ENCODE measurements around the gene CAMKK1.
A peak's percentile ranks its signal among the peaks of the same experiment; 100 is the strongest.
"Not testable (repeated sequence)": the region's sequence is repeated elsewhere in the genome, so short reads cannot be mapped to it uniquely, and the experiment has no call there.

CAMKK1 gene

DNA sequence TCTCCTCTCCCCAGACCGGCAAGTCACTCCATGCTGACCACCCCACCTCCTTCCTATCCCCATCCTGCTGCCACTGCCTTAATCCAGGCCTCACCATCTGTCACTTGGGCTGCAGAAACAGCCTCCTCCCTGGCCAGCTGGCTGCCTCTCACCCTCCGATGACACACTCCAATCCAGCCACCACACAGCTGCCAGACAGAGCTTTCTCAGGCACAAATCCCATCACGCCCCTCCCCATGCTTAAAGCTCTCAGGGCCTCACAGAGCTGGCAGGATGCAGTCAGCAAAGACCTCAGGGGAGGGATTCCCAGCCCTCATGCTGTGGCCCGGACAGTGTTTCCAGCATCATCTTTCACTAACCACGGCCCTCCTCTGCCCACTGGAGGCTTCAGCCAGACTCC, 13.7 kb downstream of the CAMKK1 start:
- DNase-seq: peak in 4 of 14 donors; percentile 28 to 61 (median 51)

DNA sequence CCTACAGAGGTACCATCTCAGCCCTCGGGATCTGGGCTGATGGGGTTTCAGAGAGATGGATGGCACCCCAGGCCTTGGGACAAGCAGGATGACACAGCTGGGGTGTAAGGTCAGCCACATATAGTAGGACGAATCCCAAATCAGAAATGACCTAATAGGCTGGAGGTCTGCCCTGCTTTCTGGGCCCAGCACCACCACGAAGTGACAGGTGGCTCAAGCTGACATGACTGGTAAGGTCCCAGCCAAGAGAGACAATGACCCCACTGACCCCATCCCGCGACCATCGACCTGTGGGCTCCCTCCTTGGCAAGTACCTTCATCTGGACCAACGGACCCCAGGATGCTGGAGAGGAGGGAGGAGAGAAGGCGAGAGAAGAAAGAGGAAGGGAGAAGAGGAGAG, 15.6 kb downstream of the CAMKK1 start:
- DNase-seq: no peak

DNA sequence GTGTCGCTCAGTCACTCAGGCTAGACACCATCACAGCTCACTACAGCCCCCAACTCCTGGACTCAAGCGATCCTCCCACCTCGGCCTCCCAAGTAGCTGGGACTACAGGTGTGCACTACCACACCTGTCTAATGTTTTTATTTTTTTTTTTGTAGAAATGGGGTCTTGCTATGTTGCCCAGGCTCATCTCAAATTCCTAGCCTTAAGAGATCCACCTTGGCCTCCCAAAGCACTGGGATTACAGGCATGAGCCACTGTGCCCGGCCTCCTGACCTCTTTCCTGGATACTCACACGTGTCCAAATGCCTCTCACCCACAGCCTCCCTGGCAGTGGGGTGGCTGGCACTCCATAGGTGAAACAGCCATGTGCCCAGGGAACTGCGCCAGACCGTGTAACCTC, 17.5 kb downstream of the CAMKK1 start:
- DNase-seq: no peak

DNA sequence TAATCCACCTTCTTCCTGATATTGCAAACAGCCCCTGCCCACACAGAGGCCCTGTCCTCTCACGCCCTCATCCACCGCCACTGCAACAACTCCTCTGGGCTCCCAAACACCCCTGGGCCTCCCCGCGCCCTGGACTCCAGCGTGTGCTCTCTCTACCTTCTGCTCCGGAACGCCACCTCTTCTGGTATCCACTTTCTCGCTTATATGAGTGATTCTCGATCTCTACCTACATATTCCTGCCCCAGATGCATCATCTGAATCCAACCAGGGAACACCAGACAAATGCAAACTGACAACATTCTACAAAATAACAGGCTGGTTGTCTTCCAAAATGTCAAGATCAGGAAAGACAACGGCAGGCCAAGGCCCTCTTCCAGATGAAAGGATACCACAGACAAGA, 19.0 kb downstream of the CAMKK1 start:
- DNase-seq: no peak

DNA sequence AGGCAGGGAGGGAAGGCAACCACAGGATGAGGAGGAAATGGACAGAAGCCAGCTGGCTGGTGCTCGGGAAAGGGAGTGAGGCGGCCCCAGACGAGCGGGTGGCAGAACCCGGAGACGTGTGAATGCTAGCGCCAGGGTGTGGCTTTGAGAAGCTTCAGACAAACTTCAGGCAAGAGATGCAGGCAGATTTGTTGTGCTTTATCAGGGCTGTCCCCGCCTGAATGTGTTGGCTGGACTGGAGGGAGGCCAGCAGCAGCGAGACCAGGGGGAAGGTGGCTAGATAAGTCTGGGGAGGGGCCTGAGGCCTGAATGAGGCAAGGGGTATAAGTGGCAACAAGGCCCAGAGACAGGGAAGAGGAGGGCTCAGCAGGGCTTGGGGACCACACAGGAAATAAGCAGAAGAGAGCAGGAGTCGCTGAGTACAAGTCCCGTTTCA, 22.0 kb downstream of the CAMKK1 start:
- no peak for DNase-seq

DNA sequence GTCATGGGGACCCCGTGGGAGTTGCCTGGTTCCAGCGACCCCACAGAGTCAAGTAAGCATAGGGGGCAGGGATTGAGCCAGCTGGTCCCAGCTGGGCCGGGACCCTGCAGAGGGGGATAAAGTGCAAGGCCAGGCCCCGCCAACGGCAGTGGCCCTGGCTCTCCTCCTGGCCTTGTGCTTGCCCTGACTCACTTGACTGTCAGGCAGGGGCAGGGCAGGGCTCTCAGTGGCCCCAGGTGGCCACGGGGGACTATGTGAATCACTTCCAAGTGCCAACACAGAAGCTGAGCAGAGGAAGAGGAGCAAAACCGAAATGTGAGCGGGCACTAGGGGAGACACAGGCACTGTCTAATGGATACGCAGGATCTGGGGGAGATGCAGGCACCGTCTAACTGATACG, 25.2 kb downstream of the CAMKK1 start:
- DNase-seq: no peak

DNA sequence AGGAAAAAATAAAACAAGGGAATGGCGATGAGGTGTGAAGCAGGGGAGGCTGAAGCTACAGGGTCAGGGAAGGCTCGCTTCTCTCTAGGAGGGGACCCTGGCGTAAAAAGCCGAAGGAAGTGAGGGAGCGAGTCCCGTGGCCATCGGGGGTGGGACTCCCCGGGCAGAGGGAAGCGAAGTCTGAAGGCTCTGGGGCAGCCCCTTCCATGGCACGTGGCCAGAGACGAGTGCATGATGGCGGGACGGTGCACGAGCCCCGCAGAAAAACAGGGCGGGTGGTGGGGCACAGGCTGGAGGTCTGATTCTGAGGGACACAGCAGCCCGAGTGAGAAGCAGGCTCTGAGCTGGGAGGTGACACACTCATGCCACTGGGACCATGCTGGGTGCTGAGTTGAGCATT, 25.7 kb downstream of the CAMKK1 start:
- no peak for DNase-seq

DNA sequence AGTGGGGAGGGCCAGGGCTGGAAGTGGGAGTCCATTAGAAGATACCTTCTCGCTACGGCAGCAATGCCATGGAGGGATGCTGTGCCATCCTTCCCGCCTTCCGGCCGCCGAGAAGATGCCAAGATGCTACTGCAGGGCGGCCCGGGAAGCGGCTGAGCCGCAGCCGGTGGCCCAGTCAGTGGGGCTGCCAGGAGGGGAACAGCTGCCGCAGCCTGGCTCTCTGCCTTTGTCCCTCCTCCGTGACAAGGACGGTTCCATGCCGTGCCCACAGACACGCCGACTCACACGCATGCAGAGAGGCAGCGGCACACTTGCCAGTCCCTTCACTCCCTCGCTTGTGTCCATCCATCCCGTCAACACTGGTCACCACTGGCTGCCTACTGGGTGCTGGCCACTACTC, 26.6 kb downstream of the CAMKK1 start:
- peak in 1 of 14 donors; percentile 63 for DNase-seq

DNA sequence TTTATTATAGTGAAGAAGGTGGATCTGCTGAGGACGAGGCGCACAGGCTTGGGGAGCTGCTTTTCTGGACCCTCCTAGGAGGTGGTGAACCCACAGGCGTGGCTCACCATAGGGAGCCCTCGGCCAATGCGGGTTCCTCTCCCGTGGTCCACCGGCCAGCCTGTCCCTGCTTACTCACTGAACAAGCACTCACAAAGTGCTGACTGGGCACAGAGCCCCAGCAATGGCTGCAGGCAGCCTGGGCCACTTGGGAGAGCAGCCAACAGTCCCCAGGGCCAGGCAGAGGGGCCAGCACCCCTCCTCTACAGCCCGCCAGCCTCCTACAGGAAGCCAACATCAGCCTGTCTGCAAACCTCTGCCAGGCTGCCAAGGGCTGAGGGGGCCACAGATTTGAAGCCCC, 27.7 kb downstream of the CAMKK1 start:
- peak in 6 of 14 donors; percentile 23 to 47 (median 33) for DNase-seq

DNA sequence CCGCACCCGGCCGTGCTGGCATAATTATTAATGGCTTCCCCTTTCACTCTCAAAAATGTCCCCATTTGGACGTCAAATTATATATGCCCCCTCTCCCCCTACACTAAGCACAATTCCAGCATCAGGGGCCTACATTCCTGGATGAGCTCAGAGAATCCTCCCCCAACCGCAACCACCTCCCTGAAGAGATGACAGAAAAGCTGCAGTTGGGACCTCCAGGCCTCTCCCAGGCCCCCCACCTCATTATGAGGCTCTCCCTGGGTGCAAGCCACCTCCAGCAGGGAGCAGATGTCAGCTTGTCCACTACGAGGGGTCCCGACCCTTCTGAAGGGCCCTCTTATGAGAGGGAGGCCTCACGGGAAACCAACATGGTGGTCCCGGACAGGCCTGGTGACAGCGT, 28.3 kb downstream of the CAMKK1 start:
- DNase-seq: no peak

DNA sequence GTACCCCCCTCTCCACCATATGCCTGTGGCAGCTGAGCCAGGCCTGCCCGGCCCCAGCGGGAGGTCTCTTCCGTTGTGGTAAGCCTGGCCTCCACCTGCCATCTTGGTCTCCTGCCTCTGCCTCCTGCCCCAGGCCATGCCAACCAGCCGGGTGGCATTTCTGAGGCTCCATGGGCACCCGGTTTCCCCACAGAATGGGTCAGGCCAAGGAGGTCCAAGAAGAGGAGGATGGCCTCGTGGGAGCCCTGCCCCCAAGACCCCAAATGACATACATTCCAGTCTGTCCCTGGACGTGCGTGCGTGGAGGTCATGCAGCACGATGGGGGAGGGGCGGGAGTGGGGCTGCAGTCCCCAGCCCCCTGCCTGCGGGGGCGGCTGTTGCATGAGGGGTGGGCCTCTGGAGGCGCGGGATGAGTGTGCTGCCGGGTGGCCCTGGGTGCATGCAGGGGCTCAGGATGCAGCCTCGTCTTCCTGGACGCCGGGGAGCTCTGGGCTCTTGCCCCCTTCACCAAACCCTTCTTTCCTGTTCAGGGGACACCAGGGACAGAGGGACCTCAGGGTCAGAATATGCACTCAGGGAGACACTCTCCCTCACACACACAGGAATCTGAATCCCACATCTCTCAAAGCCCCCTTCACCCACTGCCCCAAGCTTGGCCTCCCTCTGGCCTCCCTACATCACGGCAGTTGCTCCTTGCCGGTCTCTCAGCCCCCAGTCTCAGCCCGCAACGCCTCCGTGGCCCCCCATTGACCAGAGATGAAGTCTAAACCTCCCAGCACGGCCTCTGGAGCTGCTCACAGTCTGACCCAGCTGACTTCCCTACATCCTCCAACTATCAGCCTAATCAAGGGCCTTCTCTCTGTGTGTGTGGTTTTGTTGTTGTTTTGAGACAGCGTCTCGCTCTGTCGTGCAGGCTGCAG, 30.8 kb downstream of the CAMKK1 start:
- no peak for DNase-seq

DNA sequence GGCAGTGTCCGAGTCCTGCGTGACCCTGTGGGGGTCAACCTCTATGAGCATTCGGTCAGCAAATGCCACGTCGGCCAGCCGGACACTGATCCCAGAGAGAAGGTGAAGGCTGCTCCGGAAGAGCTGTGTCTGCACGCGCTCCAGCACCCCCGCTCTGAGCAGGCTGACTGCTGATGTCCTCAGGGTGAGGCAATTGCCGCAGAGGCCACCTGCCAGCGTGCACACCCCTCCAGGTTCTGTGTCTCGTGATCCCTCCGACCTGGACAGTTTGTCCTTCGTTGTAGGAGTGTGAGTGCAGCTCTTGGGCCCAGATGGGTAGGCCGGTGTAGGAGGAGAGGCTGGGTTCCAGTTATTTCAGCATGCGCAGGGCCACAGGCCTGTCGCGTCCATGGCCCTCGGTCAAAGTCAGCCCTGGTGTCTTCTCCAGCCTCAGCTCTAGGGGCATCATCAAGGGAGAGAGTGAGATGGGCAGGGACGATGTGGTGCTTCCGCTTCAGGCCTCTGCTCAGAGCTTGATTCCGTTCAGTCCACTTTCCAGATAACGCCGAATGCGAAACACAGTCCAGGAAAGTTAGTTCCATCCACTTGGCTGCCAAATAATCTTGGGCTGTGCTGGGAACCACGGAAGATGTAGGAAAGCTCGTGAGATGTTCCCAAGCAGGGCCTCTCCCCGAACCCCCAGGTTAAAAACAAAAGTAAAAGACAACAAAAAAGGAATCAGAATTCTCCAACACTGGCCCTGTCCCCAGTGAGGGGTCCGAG, 31.7 kb downstream of the CAMKK1 start:
- no peak for DNase-seq

DNA sequence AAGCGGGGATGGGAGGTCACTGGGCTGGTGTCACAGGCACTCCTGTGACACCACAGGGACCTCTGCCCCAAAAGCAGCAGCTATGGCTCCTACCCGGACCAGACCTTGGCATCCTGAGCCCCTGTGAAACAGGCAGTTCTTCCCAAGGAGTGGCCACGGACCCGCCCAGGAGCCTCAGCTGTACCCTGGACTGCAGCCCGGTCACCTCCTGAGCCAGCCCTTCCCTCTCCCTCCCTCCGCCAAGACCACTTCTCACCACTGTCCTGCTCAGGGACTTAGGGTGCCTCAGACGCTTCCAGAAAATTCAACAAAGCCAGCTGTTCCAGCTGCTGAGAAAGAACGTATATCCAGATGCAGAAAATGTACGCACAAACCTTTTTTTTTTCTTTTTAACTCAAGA, 32.9 kb downstream of the CAMKK1 start:
- no peak for DNase-seq

DNA sequence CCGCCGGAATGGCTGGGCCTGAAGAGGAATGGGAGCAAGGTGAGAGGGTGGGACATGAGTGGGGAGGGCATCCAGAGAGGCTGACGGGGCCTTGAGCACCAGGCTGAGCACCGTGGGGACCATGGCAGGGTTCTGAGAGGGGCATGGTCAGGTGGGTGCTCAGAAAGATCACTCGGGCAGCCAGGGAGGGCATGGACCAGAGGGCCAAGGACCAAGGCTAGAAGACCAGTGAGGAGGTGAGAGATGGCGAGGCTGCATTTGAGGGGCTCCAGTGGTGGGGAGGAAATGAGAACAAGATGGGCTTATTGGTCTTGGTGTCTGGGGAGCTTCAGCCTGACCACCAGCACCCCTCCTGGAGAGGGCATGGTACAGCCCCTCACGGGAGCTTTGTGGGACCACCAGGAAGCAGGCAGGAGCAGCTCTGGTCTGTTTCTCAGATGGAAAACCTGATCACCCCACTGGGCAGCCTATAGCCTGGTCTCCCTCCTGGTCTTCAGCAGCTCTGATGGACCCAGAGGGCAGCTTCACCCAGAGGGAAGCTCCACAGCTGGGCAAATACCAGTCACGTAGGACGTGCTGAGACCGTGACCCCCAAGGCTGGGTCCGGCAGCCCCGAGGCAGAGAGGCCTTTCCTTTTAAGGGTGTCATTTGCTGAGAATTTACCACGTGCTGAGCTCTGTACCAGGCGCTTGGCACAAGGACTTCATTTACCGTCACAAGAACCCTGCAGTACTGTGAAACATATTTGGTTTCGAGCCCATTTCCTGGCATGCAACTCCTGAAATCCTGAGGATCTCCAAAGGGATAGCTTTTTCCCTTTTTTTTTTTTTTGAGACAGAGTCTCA, 35.4 kb downstream of the CAMKK1 start:
- no peak for DNase-seq

DNA sequence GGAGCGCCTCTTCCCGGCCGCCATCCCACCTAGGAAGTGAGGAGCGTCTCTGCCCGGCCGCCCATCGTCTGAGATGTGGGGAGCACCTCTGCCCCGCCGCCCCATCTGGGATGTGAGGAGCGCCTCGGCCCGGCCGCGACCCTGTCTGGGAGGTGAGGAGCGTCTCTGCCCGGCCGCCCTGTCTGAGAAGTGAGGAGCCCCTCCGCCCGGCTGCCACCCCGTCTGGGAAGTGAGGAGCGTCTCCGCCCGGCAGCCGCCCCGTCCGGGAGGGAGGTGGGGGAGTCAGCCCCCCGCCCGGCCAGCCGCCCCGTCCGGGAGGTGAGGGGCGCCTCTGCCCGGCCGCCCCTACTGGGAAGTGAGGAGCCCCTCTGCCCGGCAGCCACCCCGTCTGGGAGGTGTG, 38.6 kb downstream of the CAMKK1 start:
- DNase-seq: not testable (repeated sequence)

DNA sequence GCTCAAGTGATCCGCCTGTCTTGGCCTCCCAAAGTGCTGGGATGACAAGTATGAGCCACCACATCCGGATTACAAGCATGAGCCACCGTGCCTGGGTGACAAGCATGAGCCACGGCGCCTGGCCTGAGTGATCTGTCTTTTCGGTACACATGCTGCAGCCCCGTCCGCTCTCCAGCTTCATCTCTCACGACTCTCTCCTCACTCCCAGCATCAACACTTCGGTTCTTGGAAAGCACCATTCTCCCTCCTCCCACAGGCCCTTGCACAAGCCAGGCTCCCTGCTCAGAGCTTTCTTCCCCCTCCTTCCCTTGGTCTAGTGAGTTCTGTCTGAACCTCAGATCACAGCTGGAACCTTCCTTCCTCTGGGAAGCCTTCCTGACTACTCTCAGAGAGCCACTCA, 40.3 kb downstream of the CAMKK1 start:
- no peak for DNase-seq

DNA sequence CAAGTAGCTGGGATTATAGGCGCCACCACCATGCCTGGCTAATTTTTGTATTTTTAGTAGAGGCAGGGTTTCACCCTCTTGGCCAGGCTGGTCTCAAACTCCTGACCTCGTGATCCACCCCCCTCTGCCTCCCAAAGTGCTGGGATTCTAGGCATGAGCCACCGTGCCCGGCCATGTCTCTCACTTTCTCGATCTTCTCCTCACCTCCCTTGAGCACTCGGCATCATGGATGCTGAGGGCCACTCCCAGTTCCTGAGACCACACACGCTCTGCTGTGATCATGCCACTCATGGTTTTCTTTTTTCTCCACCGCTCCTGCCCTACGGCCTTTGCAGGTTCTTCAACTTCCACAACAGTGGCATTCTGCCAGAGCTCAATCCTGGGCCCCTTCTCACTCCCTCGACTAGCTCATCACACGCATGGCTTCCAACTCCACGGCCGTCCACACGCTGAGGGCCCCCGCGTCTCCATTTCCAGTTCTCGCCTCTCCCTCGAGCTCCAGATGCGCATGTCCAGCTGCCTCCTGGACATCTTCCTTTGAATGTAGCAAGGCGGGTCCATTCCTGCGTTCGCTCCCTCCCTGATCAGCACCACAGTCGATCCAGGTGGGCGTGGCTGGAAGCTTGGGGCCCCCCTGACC, 41.3 kb downstream of the CAMKK1 start:
- no peak for DNase-seq

DNA sequence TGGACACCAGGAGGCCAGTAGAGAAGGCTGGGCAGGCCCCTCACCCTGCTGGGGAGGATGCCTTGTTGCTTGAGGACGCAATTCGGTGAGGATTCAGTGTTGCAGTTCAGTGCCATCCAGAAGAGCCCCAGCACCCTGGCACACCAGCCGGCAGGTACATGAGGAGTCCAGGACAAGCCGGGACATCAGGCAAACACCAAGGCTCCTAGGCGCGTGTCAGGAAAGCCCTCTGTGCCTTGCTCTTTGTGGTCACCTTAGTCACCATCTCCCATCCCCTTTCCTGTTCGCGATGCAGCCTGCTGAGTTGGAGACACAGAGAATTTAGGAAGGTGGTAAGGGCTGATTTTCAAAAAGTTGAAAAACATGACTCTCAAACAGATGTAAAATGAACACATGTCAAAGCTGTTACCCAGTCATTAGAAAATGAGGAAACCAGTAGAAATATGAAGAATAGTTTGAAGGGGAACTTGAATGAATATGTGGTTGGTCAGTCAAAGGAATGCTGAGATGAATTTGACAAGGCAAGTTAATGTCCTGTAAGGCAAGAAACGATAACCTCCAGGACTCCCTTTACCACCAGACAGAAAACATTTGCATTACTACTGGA, 44.5 kb downstream of the CAMKK1 start:
- no peak for DNase-seq

DNA sequence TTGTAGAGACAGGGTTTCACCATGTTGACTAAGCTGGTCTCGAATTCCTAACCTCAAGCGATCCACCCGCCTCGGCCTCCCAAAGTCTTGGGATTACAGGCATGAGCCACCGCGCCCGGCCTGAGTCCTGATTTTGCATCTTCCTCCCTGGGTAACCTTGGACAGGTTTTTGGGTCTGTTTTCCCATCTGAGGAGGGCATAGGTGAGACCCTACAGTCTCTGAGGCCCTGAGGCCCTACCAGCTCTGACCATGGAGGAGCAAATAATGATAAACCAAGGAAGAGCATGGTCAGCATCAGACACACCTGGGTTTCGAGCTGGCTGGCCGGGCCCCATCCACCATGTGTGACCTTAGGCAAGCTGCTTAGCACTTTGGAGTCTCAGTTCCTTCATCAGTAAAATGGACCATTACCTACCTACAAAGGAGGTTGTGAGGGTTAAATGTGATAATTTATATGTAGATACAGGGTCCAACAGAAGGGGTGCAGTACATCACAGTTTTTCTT, 45.6 kb downstream of the CAMKK1 start:
- no peak for DNase-seq

DNA sequence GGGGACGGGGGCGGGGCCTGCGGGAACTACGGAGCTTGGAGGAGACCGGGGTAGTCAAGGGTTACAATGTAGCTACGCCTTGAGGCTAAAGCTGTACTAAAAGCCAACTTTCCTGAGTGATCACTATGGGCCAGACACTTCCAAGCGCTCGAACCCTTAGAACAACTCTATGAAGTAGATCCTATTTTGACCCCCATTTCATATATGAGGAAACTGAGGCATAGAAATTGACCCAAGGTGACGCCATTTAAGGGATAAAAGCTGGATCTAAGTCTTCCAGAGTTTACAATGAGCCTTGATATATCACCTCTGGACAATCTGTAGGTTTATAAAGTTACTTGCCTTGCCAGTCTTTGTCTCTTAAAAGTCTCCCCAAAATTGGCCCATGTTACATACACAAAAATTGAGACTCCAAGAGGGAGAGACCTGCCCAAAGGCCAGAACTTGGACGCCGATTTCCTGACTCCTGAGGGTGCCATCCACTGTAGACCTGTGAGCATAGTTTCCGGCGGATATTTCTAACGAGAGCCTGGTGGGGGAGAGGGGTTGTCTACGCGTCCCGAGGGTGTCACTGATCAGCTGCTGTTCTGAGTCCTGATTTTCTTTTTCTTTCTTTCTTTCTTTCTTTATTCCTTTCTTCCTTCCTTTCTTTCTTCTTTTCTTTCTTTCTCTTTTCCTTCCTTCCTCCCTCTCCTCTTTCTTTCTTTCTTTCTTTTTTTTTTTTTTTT, 46.3 kb downstream of the CAMKK1 start:
- no peak for DNase-seq
